ENCODE data around the gene UBAP1. TPM values are rescaled to one million over a fixed set of nuclear protein-coding genes. Genes with fewer than 3 reads are reported as not detected.

The UBAP1 gene
- total RNA-seq, 1 donor = 40.9 TPM

- Histone ChIP-seq H2AFZ (ENCODE audit: low read length) (no peak overlapping the region), H4K20me1 (ENCODE audit: insufficient read depth, low read length) (peaks cover 14% of the 10 kb centered on the region), H3K79me2 (ENCODE audit: insufficient read depth, low read length) (no peaks in the 10 kb centered on the region), H3K36me3 (ENCODE audit: insufficient read depth, low read length) (peaks cover 52% of the 10 kb centered on the region), H3K4me2 (ENCODE audit: insufficient read depth, low read length) (peak overlapping the region; percentile 56), H3K4me1 (ENCODE audit: insufficient read depth, low read length) (peaks cover 42% of the 10 kb centered on the region), H3K9me3 (ENCODE audit: low read depth, low read length) (no peaks in the 10 kb centered on the region), H3K4me3 (ENCODE audit: insufficient read depth, low read length) (no peak overlapping the region), H3K27ac (ENCODE audit: low read depth, low read length) (peak overlapping the region; percentile 84), H3K27me3 (ENCODE audit: insufficient read depth, low read length) (no peaks in the 10 kb centered on the region)
- TF ChIP-seq CTCF (IDR thresholded peaks at IDR 0.05; ENCODE audit: extremely low read depth, low read depth, low read length) = peak; percentile 22
- DNase-seq (ENCODE audit: insufficient read length, low spot score, missing footprints) = peak; percentile 69
Observed at GRCh38 chr9:34254966-34255825, 76.4 kb downstream of the UBAP1 start.

GRCh38 chr9:34256104-34256503, 77.3 kb downstream of the UBAP1 start:
- H3K79me2 ChIP-seq (ENCODE audit: insufficient read depth, low read length) = no peaks in the 10 kb centered on the region
- H3K4me2 ChIP-seq (ENCODE audit: insufficient read depth, low read length) = no peak overlapping the region
- H3K4me3 ChIP-seq (ENCODE audit: insufficient read depth, low read length) = no peak overlapping the region
- H3K27ac ChIP-seq (ENCODE audit: low read depth, low read length) = peak overlapping the region; percentile 8
- no peak for TF ChIP-seq CTCF (IDR thresholded peaks at IDR 0.05; ENCODE audit: extremely low read depth, low read depth, low read length)
- peaks cover 42% of the 10 kb centered on the region for H3K36me3 ChIP-seq (ENCODE audit: insufficient read depth, low read length)
- H2AFZ ChIP-seq (ENCODE audit: low read length) = no peak overlapping the region
- no peaks in the 10 kb centered on the region for H3K9me3 ChIP-seq (ENCODE audit: low read depth, low read length)
- H4K20me1 ChIP-seq (ENCODE audit: insufficient read depth, low read length) = peaks cover 14% of the 10 kb centered on the region
- no peaks in the 10 kb centered on the region for H3K27me3 ChIP-seq (ENCODE audit: insufficient read depth, low read length)
- H3K4me1 ChIP-seq (ENCODE audit: insufficient read depth, low read length) = peaks cover 42% of the 10 kb centered on the region
- no peak for DNase-seq (ENCODE audit: insufficient read length, low spot score, missing footprints)

- H3K9me3 ChIP-seq (ENCODE audit: low read depth, low read length) = no peaks in the 10 kb centered on the region
- no peaks in the 10 kb centered on the region for H3K79me2 ChIP-seq (ENCODE audit: insufficient read depth, low read length)
- H3K27me3 ChIP-seq (ENCODE audit: insufficient read depth, low read length) = no peaks in the 10 kb centered on the region
- H3K27ac ChIP-seq (ENCODE audit: low read depth, low read length) = no peak overlapping the region
- peaks cover 33% of the 10 kb centered on the region for H3K36me3 ChIP-seq (ENCODE audit: insufficient read depth, low read length)
- no peak for TF ChIP-seq CTCF (IDR thresholded peaks at IDR 0.05; ENCODE audit: extremely low read depth, low read depth, low read length)
- peaks cover 12% of the 10 kb centered on the region for H4K20me1 ChIP-seq (ENCODE audit: insufficient read depth, low read length)
- peaks cover 36% of the 10 kb centered on the region for H3K4me1 ChIP-seq (ENCODE audit: insufficient read depth, low read length)
- H3K4me3 ChIP-seq (ENCODE audit: insufficient read depth, low read length) = no peak overlapping the region
- H2AFZ ChIP-seq (ENCODE audit: low read length) = no peak overlapping the region
- H3K4me2 ChIP-seq (ENCODE audit: insufficient read depth, low read length) = no peak overlapping the region
- peak; percentile 6 for DNase-seq (ENCODE audit: insufficient read length, low spot score, missing footprints)
Observed at GRCh38 chr9:34256987-34257585, 78.2 kb downstream of the UBAP1 start.

GRCh38 chr9:34259315-34259714, 80.5 kb downstream of the UBAP1 start:
- H3K4me1 ChIP-seq (ENCODE audit: insufficient read depth, low read length) = peaks cover 14% of the 10 kb centered on the region
- H3K4me3 ChIP-seq (ENCODE audit: insufficient read depth, low read length) = no peak overlapping the region
- DNase-seq (ENCODE audit: insufficient read length, low spot score, missing footprints) = no peak
- no peak overlapping the region for H3K27ac ChIP-seq (ENCODE audit: low read depth, low read length)
- no peaks in the 10 kb centered on the region for H3K9me3 ChIP-seq (ENCODE audit: low read depth, low read length)
- no peak overlapping the region for H2AFZ ChIP-seq (ENCODE audit: low read length)
- no peaks in the 10 kb centered on the region for H4K20me1 ChIP-seq (ENCODE audit: insufficient read depth, low read length)
- peaks cover 28% of the 10 kb centered on the region for H3K36me3 ChIP-seq (ENCODE audit: insufficient read depth, low read length)
- H3K4me2 ChIP-seq (ENCODE audit: insufficient read depth, low read length) = no peak overlapping the region
- no peaks in the 10 kb centered on the region for H3K79me2 ChIP-seq (ENCODE audit: insufficient read depth, low read length)
- no peak for TF ChIP-seq CTCF (IDR thresholded peaks at IDR 0.05; ENCODE audit: extremely low read depth, low read depth, low read length)
- no peaks in the 10 kb centered on the region for H3K27me3 ChIP-seq (ENCODE audit: insufficient read depth, low read length)

Data from osteoblast (primary cell).